Measurements from ENCODE around the gene NKPD1.
A peak's percentile ranks its signal among the peaks of the same experiment; 100 is the strongest.

NKPD1 gene

DNA sequence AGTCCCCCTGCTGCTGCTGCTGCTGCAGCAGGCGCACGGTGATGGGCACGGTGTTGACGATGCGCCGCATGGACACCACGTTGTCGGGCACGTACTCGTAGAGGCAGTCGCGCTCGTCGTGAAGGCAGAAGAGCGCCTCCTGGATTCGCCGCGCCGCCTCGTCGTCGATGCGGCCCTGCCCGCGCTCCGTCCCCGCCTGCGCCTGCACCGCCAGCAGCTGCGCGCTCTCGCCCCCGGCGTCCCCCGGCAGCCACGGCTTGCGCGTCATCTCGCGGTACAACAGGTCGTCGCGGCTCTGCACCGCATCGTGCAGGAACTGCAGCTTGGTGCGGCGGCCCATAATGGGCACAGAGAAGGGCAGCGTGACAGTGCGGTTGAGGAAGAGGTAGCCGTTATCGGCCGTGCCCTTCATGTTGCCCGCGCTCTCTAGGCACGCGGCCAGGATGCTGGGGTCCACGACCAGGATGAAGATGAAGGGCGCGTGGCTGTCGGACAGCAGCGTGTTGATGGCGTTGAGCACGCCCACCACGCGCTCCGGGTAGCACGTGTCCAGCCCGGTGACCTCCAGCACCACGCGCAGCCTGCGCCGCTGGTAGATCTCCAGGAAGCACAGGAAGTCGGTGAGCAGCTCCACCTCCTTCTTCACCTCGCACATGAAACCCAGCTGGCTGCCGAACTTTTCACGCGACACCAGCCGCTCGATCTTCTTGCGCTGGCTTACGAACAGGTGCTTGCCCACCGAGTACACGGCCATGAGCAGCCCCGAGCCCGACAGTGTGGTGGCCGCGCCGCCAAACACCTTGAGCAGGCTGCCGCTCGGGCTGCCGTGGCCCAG is 8.1 kb downstream of the NKPD1 start:
- Histone ChIP-seq H3K4me3 (ENCODE audit: low read depth, low read length) (peak overlapping the region; percentile 15), H3K4me1 (peaks cover 4% of the 10 kb centered on the region)

DNA sequence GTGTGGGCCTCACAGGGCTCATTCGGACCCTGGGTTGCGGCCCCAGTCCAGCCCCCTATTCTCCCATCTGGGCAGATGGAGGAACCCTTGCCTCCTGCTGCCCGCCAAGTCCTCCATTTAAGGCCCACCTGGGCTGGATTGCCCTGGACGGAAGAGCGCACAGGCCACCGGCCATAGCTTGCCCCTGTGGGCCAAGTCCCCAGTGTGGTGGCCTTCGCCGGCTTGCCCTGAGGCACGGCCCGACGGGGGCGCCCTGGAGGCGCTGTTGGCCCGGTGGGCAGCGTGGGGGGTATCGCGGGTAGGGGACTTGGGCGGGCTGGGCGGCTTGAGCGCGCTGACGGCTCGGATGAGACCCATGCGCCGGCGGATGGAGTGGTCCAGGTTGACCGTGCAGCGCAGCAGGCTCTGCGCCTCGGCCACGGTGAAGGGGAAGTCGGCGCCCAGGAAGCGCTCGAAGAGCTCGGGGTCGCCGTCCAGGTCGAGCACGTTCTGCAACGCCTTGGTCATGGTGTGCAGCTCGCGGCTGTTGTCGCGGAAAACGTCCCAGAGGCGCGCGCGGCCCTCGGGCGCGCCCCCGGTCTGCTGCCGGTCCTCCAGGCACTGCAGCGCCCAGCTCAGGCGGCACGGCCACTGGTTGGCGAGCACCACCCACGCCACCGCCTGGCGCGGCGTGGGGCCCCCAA is 8.8 kb downstream of the NKPD1 start:
- TF ChIP-seq, protein P1, sequence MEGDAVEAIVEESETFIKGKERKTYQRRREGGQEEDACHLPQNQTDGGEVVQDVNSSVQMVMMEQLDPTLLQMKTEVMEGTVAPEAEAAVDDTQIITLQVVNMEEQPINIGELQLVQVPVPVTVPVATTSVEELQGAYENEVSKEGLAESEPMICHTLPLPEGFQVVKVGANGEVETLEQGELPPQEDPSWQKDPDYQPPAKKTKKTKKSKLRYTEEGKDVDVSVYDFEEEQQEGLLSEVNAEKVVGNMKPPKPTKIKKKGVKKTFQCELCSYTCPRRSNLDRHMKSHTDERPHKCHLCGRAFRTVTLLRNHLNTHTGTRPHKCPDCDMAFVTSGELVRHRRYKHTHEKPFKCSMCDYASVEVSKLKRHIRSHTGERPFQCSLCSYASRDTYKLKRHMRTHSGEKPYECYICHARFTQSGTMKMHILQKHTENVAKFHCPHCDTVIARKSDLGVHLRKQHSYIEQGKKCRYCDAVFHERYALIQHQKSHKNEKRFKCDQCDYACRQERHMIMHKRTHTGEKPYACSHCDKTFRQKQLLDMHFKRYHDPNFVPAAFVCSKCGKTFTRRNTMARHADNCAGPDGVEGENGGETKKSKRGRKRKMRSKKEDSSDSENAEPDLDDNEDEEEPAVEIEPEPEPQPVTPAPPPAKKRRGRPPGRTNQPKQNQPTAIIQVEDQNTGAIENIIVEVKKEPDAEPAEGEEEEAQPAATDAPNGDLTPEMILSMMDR (IDR thresholded peaks at IDR 0.05) = no peak
- H3K36me3 ChIP-seq (ENCODE audit: control insufficient read depth, insufficient read depth, low read length) = no peaks in the 10 kb centered on the region
- no peaks in the 10 kb centered on the region for H3K79me2 ChIP-seq
- H2AFZ ChIP-seq = no peak overlapping the region
- H3K27me3 ChIP-seq (ENCODE audit: control insufficient read depth, insufficient read depth, low read length) = no peaks in the 10 kb centered on the region
- peak overlapping the region; percentile 67 for H3K4me2 ChIP-seq (ENCODE audit: low read length)
- H3K9ac ChIP-seq = no peak overlapping the region
- no peaks in the 10 kb centered on the region for H3K9me3 ChIP-seq (ENCODE audit: control insufficient read depth, low read length)
- H3K4me3 ChIP-seq (ENCODE audit: low read depth, low read length) = peak overlapping the region; percentile 15
- H3K4me1 ChIP-seq = peaks cover 4% of the 10 kb centered on the region
- H3K27ac ChIP-seq = no peak overlapping the region

More for the DNA sequence above, 8.1 kb downstream of the NKPD1 start:
- Histone ChIP-seq H2AFZ (peak overlapping the region; percentile 57), H3K27ac (no peak overlapping the region), H3K79me2 (no peaks in the 10 kb centered on the region), H3K27me3 (ENCODE audit: control insufficient read depth, insufficient read depth, low read length) (no peaks in the 10 kb centered on the region), H3K4me2 (ENCODE audit: low read length) (peak overlapping the region; percentile 67), H3K36me3 (ENCODE audit: control insufficient read depth, insufficient read depth, low read length) (no peaks in the 10 kb centered on the region), H3K9me3 (ENCODE audit: control insufficient read depth, low read length) (no peaks in the 10 kb centered on the region), H3K9ac (no peak overlapping the region)
- TF ChIP-seq, protein P1 (IDR thresholded peaks at IDR 0.05) = no peak

DNA sequence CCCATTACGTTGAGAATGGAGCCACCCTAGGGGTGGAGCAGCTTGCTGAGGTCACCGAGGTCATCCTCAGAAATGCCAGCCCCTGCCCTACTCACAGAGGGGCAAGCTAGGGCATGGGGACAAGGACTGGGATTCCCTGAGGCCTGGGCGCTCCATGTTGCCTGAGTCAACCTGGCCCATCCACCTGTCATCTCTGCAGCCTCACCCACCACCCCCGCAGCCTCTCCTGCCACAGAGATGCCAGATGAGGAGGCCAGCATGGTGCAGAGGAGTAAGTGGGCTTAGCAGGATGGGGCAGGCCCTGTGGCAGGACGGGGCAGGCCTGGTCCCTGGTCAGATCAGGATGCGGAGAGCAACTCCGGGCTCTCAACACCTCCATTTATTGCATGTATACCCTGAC is 9.5 kb downstream of the NKPD1 start:
- H3K4me1 ChIP-seq = peaks cover 4% of the 10 kb centered on the region
- no peaks in the 10 kb centered on the region for H3K27me3 ChIP-seq (ENCODE audit: control insufficient read depth, insufficient read depth, low read length)
- no peak overlapping the region for H3K9ac ChIP-seq
- H3K79me2 ChIP-seq = no peaks in the 10 kb centered on the region
- no peak overlapping the region for H2AFZ ChIP-seq
- TF ChIP-seq, protein P1 (IDR thresholded peaks at IDR 0.05) = no peak
- no peak overlapping the region for H3K4me3 ChIP-seq (ENCODE audit: low read depth, low read length)
- no peak overlapping the region for H3K27ac ChIP-seq
- H3K4me2 ChIP-seq (ENCODE audit: low read length) = no peak overlapping the region
- no peaks in the 10 kb centered on the region for H3K9me3 ChIP-seq (ENCODE audit: control insufficient read depth, low read length)
- H3K36me3 ChIP-seq (ENCODE audit: control insufficient read depth, insufficient read depth, low read length) = no peaks in the 10 kb centered on the region

DNA sequence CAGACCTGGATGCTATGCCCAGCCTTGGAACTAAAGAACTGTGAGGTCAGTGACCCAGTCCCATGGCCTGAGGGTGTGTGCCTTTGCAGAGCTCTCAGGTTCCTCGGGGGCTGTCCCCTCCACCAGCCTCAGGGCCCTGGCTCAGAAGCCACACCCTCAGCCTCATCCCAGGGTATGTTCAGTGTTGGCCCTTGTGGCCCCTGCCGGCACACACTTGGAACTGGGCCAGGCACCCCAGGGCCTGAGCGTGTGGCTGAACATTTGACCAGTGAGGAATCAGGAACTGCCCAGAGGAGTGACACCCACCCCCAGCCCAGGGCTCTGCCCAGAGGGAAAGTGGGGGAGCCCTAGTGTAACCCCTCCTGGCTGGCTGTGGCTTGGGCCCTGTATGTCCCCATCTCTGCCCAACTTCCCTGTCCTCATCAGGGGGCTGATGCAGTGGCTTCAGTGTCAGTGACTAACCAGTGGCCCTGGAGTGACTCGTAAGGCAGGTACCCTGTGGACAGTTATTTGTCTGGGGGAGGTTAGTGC is 10.0 kb downstream of the NKPD1 start:
- TF ChIP-seq, protein P1 (IDR thresholded peaks at IDR 0.05) = no peak
- no peak overlapping the region for H3K27ac ChIP-seq
- no peak overlapping the region for H3K4me3 ChIP-seq (ENCODE audit: low read depth, low read length)
- H2AFZ ChIP-seq = no peak overlapping the region
- H3K36me3 ChIP-seq (ENCODE audit: control insufficient read depth, insufficient read depth, low read length) = no peaks in the 10 kb centered on the region
- no peak overlapping the region for H3K4me2 ChIP-seq (ENCODE audit: low read length)
- no peaks in the 10 kb centered on the region for H3K9me3 ChIP-seq (ENCODE audit: control insufficient read depth, low read length)
- H3K4me1 ChIP-seq = peaks cover 4% of the 10 kb centered on the region
- no peaks in the 10 kb centered on the region for H3K79me2 ChIP-seq
- no peak overlapping the region for H3K9ac ChIP-seq
- H3K27me3 ChIP-seq (ENCODE audit: control insufficient read depth, insufficient read depth, low read length) = no peaks in the 10 kb centered on the region

Data from parathyroid adenoma (tissue), 2 donors.